ENCODE data around the gene BRAT1.

GRCh38 chr7:2573761-2574160 lies 18.4 kb upstream of the BRAT1 start:
- TF ChIP-seq CTCF (IDR thresholded peaks at IDR 0.05; ENCODE audit: low read length) (no peak), EZH2phosphoT487 (IDR thresholded peaks at IDR 0.05; ENCODE audit: low read length) (no peak), EZH2 (optimal IDR thresholded peaks at IDR 0.05; ENCODE audit: low read depth, low read length) (no peak)
